Activated T-helper 17 cell treated with anti-CD3 and anti-CD28 coated beads, Interleukin-2, amount 50 U/mL, for 72 hours (primary cell): ENCODE data around the gene MYOC. TPM values are rescaled to one million over a fixed set of nuclear protein-coding genes. Genes with fewer than 3 reads are reported as not detected.
"Not testable (repeated sequence)": the region's sequence is repeated elsewhere in the genome, so short reads cannot be mapped to it uniquely, and the experiment has no call there.

Source experiments
- ATAC-seq: fragments of 150-1000 bp; cut with Tn5 transposase; replicated peaks from 2 replicates; pipeline ENCODE4 v1.10.0; 2021; ENCODE audit warnings: mild to moderate bottlenecking, moderate library complexity
- H3K27ac Mint-ChIP-seq: one replicate; pipeline ENCODE4 v1.8.0; 2022; ENCODE audit warnings: mixed read lengths
- H3K27me3 Mint-ChIP-seq: one replicate; pipeline ENCODE4 v1.8.0; 2022; ENCODE audit warnings: mixed read lengths
- H3K36me3 Mint-ChIP-seq: one replicate; pipeline ENCODE4 v1.8.0; 2022; ENCODE audit warnings: low read depth, mild to moderate bottlenecking, mixed read lengths
- H3K4me1 Mint-ChIP-seq: one replicate; pipeline ENCODE4 v1.8.0; 2022; ENCODE audit warnings: mixed read lengths
- H3K4me3 Mint-ChIP-seq: one replicate; pipeline ENCODE4 v1.8.0; 2022; ENCODE audit warnings: mild to moderate bottlenecking, mixed read lengths
- H3K9me3 Mint-ChIP-seq: one replicate; pipeline ENCODE4 v1.8.0; 2022; ENCODE audit warnings: mixed read lengths
- total RNA-seq, 2 donors: library from RNA; stranded (reverse); gene quantifications; one replicate each; pipeline ENCODE4 v1.2.3, GENCODE V29; 2022

The MYOC gene
- total RNA-seq, 2 donors from 2014 or later, result not detected

- H3K9me3 Mint-ChIP-seq, H3K4me1 Mint-ChIP-seq, ATAC-seq, H3K36me3 Mint-ChIP-seq, H3K4me3 Mint-ChIP-seq, H3K27ac Mint-ChIP-seq, H3K27me3 Mint-ChIP-seq: not testable (repeated sequence)
These were observed 49.4 kb downstream of the MYOC start for GRCh38 chr1:171603042-171603441.

GRCh38 chr1:171600862-171601261, 51.6 kb downstream of the MYOC start:
- Mint-ChIP-seq H3K36me3 (no peaks in the 10 kb centered on the region), H3K4me1 (no peaks in the 10 kb centered on the region), H3K27ac (peak overlapping the region; percentile 42), H3K9me3 (no peaks in the 10 kb centered on the region), H3K27me3 (no peaks in the 10 kb centered on the region), H3K4me3 (no peak overlapping the region)
- no peak for ATAC-seq

- not testable (repeated sequence) for H3K4me3 Mint-ChIP-seq, H3K27ac Mint-ChIP-seq, H3K36me3 Mint-ChIP-seq, H3K27me3 Mint-ChIP-seq, H3K4me1 Mint-ChIP-seq, ATAC-seq, H3K9me3 Mint-ChIP-seq
These were observed 52.2 kb downstream of the MYOC start for GRCh38 chr1:171600310-171600709.

- H3K36me3 Mint-ChIP-seq, result peaks cover 19% of the 10 kb centered on the region
- no peak overlapping the region for H3K27ac Mint-ChIP-seq
- no peaks in the 10 kb centered on the region for H3K27me3 Mint-ChIP-seq
- H3K4me1 Mint-ChIP-seq, result no peaks in the 10 kb centered on the region
- no peak overlapping the region for H3K4me3 Mint-ChIP-seq
- ATAC-seq, result no peak
- no peaks in the 10 kb centered on the region for H3K9me3 Mint-ChIP-seq
These were observed 55.3 kb downstream of the MYOC start for GRCh38 chr1:171597203-171597602.

- Mint-ChIP-seq H3K9me3 (no peaks in the 10 kb centered on the region), H3K27ac (no peak overlapping the region)
- ATAC-seq, result no peak
These were observed 55.8 kb downstream of the MYOC start for GRCh38 chr1:171596705-171597104.

GRCh38 chr1:171596119-171596518, 56.4 kb downstream of the MYOC start:
- Mint-ChIP-seq H3K36me3 (peaks cover 30% of the 10 kb centered on the region), H3K27me3 (no peaks in the 10 kb centered on the region), H3K9me3 (no peaks in the 10 kb centered on the region), H3K27ac (no peak overlapping the region), H3K4me3 (no peak overlapping the region), H3K4me1 (no peaks in the 10 kb centered on the region)
- ATAC-seq, result no peak

More at GRCh38 chr1:171596705-171597104, 55.8 kb downstream of the MYOC start:
- no peak overlapping the region for H3K4me3 Mint-ChIP-seq
- H3K36me3 Mint-ChIP-seq, result peaks cover 24% of the 10 kb centered on the region
- no peaks in the 10 kb centered on the region for H3K4me1 Mint-ChIP-seq
- no peaks in the 10 kb centered on the region for H3K27me3 Mint-ChIP-seq

- H3K27me3 Mint-ChIP-seq, result no peaks in the 10 kb centered on the region
- no peak overlapping the region for H3K27ac Mint-ChIP-seq
- no peaks in the 10 kb centered on the region for H3K9me3 Mint-ChIP-seq
- ATAC-seq, result no peak
- peaks cover 38% of the 10 kb centered on the region for H3K36me3 Mint-ChIP-seq
- peaks cover under 1% of the 10 kb centered on the region for H3K4me1 Mint-ChIP-seq
- H3K4me3 Mint-ChIP-seq, result no peak overlapping the region
These were observed 57.2 kb downstream of the MYOC start for GRCh38 chr1:171595324-171595723.

- no peaks in the 10 kb centered on the region for H3K27me3 Mint-ChIP-seq
- H3K4me3 Mint-ChIP-seq, result no peak overlapping the region
- H3K9me3 Mint-ChIP-seq, result no peaks in the 10 kb centered on the region
- peak overlapping the region; percentile 76 for H3K27ac Mint-ChIP-seq
- ATAC-seq, result peak; percentile 73
- H3K36me3 Mint-ChIP-seq, result peaks cover 91% of the 10 kb centered on the region
- peaks cover 14% of the 10 kb centered on the region for H3K4me1 Mint-ChIP-seq
These were observed 62.5 kb downstream of the MYOC start for GRCh38 chr1:171590022-171590421.

GRCh38 chr1:171588230-171588629, 64.3 kb downstream of the MYOC start:
- H3K9me3 Mint-ChIP-seq, result no peaks in the 10 kb centered on the region
- no peaks in the 10 kb centered on the region for H3K27me3 Mint-ChIP-seq
- H3K27ac Mint-ChIP-seq, result no peak overlapping the region
- H3K4me1 Mint-ChIP-seq, result peaks cover 14% of the 10 kb centered on the region
- ATAC-seq, result no peak
- no peak overlapping the region for H3K4me3 Mint-ChIP-seq
- H3K36me3 Mint-ChIP-seq, result peaks cover 100% of the 10 kb centered on the region

- no peak overlapping the region for H3K27ac Mint-ChIP-seq
- peaks cover 100% of the 10 kb centered on the region for H3K36me3 Mint-ChIP-seq
- H3K9me3 Mint-ChIP-seq, result no peaks in the 10 kb centered on the region
- H3K27me3 Mint-ChIP-seq, result no peaks in the 10 kb centered on the region
- no peak overlapping the region for H3K4me3 Mint-ChIP-seq
- no peak for ATAC-seq
- peaks cover 24% of the 10 kb centered on the region for H3K4me1 Mint-ChIP-seq
These were observed 66.8 kb downstream of the MYOC start for GRCh38 chr1:171585715-171586114.

Other genes starting within 250 kb of the MYOC start
- 100 to 1,000 TPM; 209 to 242 TPM for gene PRRC2C, start 167.2 kb downstream of the MYOC start, total RNA-seq
- gene MYOCOS, start 30.4 kb downstream of the MYOC start, total RNA-seq, result under 1 TPM in 1 of 2 donors, not detected in 1; 0.11 TPM
- gene VAMP4, start 89.4 kb upstream of the MYOC start, total RNA-seq, result 10 to 100 TPM; 14.4 to 16.3 TPM
- gene METTL13, start 129.0 kb upstream of the MYOC start, total RNA-seq, result 10 to 100 TPM; 77.7 to 83.1 TPM
- 1 to 10 TPM; 3.0 to 5.8 TPM for gene DNM3, start 188.8 kb upstream of the MYOC start, total RNA-seq